Stimulated activated CD4-positive, alpha-beta T cell treated with anti-CD3 and anti-CD28 coated beads, Interleukin-15, amount 100 ng/mL, for 24 hours (primary cell): Measurements from ENCODE around the gene DNAJC6.

Source experiments
- DNase-seq: peaks from one replicate; pipeline ENCODE4 v3.0.0-alpha.2; 2020

Gene DNAJC6

DNA sequence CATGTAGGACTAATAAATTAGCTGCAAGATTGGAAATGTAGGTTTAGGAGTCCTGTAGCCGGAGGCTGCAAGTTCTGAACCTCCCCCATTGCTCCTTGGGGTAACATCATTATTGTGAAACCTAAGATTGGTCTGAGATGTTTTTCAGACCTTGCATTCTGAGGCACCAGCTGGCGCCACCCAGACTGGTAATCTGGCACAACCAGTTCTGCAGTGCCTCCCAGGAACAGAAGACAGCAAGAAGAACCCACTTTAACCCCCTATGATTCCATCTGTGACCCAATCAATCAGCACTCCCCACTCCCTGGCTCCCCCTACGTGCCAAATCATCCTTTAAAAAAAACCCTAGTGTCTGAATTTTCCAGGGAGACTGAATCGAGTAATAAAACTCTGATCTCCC, 11.6 kb upstream of the DNAJC6 start:
- DNase-seq = no peak

DNA sequence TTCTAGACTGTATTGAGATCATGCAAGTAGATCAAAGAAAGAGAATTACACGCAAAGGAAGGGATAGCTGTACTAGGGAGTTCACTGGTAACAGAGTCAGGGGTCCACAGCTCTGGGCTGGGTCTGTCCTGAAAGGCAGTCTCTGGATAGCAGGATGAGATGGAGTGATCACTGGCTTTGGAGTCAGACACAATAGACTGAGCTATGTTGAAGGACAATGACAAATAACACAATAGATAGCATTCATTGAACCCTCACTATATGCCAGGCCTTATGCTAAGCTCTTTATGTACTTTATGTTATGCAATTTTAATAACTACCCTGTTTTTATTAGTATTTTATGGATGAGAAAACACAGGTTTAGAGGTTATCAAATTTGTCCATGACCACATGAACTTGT, 10.0 kb upstream of the DNAJC6 start:
- no peak for DNase-seq

DNA sequence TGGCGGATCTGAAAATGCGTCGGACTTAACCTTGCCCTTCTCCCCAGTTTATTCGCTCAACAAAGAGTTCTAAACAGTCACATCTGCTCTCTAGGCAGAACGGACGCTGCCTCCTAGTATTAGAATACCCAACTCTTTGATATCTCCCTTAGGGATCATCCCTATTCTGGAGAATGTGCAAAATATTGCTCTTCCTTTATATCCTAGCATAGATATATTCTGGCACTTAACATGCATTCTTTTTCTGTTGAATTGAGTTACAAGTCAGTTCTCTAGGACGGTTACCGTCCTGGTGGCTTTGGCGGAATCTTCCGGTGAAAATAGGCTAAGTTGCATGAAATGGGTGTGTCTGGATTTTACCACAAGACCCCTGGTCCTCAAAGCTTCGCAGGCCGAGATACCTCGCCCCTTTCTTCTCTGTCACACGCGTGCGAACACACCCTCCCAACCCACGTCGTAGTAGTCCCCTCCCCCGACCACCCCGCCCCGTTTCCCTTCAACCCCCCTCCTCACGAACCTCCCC, 501 bp upstream of the DNAJC6 start:
- DNase-seq = no peak

GRCh38 chr1:65310078-65310587, 790 bp downstream of the DNAJC6 start:
- DNase-seq = no peak

GRCh38 chr1:65311760-65312159, 2.4 kb downstream of the DNAJC6 start:
- no peak for DNase-seq

DNA sequence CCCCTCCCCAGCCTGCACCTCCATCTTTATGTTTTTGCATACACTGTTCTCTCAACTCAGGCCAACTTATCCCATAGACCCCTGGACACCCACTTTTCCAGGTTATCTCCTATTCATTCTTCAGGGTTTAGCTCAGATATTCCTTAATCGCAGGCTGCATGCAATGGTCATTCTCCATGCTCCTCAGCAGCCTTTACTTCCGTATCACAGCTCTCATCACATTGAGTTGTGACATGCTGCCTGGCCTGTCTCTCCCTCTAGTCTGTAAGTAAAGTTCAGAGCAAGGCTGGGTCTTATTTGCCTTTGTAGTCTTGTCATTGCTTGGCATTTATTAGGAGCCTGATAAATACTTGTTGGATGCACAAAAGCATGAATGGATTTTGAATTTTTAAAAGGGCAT, 6.9 kb downstream of the DNAJC6 start:
- no peak for DNase-seq

DNA sequence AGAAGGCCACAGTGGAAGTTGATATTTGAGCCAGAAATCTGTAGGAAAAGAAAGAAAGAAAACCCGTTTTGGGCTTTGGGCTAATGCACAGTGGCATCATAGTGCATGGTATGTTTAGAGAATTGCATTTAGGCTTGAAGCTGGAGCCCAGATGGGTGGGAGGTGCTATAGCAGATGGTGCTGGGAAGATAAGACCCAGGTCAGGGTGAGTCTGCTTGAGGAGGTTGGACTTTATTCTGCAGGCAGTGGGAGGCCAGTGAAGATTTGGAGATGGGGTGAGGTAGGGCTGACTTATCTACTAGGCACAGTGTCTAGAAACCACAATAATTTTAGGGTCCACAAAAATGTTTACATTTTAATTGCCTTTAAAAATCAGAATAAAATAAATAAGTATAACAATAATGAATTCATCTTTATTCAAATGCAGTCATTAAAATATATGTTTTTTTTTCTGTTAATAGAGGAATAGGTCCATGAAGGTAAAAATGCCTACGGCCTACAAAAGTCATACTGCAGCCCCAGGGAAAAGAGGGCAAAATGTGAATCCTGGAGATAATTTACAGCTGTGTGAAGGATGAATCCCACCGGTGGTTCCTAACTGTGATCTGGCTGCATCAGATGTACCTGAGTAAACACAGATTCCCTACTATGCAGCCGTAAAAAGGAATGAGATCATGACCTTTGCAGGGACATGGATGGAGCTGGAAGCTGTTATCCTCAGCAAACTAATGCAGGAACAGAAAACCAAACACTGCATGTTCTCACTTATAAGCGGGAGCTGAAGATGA, 8.7 kb downstream of the DNAJC6 start:
- DNase-seq = no peak

- DNase-seq = no peak
Measured at GRCh38 chr1:65319141-65319540, 9.8 kb downstream of the DNAJC6 start.

DNA sequence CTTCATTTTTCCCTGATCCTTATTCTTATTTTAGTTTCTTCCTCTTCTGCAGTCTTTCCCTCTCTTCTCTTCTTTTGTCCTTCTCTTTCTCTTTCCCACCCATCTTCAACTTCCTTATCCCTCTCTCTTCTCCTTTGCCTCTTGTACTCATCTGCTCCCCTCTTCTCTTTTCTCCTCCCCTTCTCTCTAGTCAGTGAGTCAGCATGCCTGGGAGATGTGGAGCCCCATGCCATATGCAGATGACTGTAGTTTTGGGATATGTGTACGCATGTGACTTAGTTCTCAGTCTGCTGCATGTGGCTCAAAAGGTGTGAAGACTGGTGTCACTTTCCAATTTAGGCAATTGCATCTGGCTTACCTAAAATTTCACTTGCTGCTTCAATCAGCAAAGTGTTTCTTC, 10.4 kb downstream of the DNAJC6 start:
- no peak for DNase-seq

- DNase-seq = no peak
Measured at GRCh38 chr1:65321879-65322278, 12.5 kb downstream of the DNAJC6 start.

DNA sequence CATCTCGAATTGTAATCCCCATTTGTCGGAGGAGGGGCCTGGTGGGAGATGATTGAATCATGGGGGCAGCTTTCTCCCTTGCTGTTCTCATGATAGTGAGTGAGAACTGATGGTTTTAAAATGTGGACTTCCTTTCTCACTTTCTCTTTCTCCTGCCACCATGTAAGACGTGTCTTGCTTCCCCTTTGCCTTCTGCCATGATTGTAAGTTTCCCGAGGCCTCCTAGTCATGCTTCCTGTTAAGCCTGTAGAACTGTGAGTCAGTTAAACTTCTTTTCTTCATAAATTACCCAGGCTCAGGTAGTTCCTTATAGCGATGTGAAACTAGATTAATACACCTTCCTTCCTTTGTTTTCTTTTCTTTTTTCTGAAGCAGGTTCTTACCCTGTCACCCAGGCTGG, 13.9 kb downstream of the DNAJC6 start:
- DNase-seq = no peak

- no peak for DNase-seq
Measured at GRCh38 chr1:65330021-65330420, 20.7 kb downstream of the DNAJC6 start.

- DNase-seq = no peak
Measured at GRCh38 chr1:65330822-65331221, 21.5 kb downstream of the DNAJC6 start.

- DNase-seq = no peak
Measured at GRCh38 chr1:65332821-65333220, 23.5 kb downstream of the DNAJC6 start.

- DNase-seq = no peak
Measured at GRCh38 chr1:65334081-65334480, 24.7 kb downstream of the DNAJC6 start.

- DNase-seq = no peak
Measured at GRCh38 chr1:65339866-65340468, 30.6 kb downstream of the DNAJC6 start.

- DNase-seq = no peak
Measured at GRCh38 chr1:65341381-65341780, 32.0 kb downstream of the DNAJC6 start.

DNA sequence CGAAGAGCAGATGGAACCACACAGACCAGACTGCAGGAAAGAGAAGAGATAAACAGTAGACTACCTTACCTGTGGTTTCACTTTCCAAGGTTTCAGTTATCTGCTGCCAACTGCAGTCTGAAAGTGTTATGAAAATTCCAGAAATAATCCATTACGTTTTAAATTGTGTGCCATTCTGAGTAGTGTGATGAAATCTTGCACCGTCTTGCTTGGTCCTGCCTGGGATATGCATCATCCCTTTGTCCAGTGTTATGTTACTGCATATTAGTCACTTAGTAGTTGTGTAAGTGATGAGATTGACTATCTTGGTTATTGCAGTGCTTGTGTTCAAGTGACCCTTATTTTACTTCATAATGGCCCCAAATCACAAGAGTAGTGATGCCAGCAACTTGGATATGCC, 33.9 kb downstream of the DNAJC6 start:
- DNase-seq = no peak

DNA sequence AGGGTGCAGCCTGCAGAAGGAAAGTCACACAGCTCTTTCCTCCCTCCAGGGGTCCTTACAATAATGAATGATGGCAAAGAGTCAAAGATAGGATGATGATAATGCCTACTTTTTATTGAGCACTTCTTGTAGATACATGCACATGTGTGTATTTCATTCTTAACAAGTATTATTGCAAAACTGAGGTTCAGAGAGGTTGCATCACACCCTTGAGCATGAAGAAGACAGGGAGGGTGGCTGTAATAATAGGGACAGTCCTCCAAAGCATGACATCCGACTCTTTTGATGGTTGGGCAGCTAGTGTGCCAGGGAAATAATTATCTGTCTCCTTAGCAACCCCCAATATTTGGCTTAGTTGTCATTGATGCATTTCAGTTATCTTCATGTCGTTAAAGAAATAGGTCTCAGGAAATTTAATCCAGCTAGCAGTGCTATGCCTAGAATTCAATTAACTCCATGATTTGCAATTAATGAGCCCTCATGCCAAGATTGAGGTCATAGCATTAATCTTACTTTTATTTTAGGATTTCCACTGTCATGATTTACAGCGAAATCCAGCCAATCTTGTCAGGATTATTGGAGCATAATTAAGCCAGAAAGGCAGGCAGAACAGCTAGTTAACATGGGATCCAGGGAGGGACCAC, 35.0 kb downstream of the DNAJC6 start:
- DNase-seq = no peak

DNA sequence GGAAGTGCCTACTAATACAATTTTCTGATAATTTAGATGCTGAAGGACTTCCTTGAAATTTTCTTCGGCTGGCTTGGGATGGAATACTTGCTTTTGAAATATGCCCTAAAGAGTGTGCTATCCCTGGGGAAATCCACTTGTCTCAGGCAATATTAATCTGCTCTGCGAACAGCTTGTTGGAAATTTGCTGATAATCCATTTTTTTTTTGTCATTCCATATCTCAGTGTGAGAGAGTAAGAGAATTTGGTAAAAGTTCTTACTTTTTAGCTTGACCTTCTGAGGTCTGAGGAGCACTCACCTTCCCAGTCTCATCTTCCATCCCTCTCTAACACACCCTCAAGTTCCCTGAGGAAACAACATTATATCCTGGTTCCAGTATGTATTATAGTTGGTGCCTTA, 36.8 kb downstream of the DNAJC6 start:
- no peak for DNase-seq

GRCh38 chr1:65355031-65355712, 45.8 kb downstream of the DNAJC6 start:
- no peak for DNase-seq

- DNase-seq = no peak
Measured at GRCh38 chr1:65357291-65357960, 48.1 kb downstream of the DNAJC6 start.

- no peak for DNase-seq
Measured at GRCh38 chr1:65359888-65360287, 50.5 kb downstream of the DNAJC6 start.
